Mononuclear cell (primary cell): ENCODE measurements around the gene ADGRG7. TPM values are rescaled to one million over a fixed set of nuclear protein-coding genes. Genes with fewer than 3 reads are reported as not detected.
"Not testable (repeated sequence)": the region's sequence is repeated elsewhere in the genome, so short reads cannot be mapped to it uniquely, and the experiment has no call there.

Experiments
- H3K27me3 ChIP-seq: 2 replicates; pipeline ENCODE4 v1.6.0; 2011; ENCODE audit warnings: low read length, control low read depth; ENCODE audit not compliant: insufficient read depth
- H3K4me1 ChIP-seq: 2 replicates; pipeline ENCODE4 v1.5.1; 2011; ENCODE audit warnings: mild to moderate bottlenecking, low read length, control low read depth; ENCODE audit not compliant: insufficient read depth
- H3K4me3 ChIP-seq: 2 replicates; pipeline ENCODE4 v1.5.1; 2011; ENCODE audit warnings: mild to moderate bottlenecking, low read length, moderate library complexity
- H3K9me3 ChIP-seq: 2 replicates; pipeline ENCODE4 v1.5.1; 2011; ENCODE audit warnings: low read depth, mild to moderate bottlenecking, control low read depth, low read length
- total RNA-seq: library from RNA; depleted of rRNA; stranded (reverse); fragments of >200 nt; gene quantifications from one replicate; pipeline ENCODE4 v1.2.3, GENCODE V29; 2012

Gene ADGRG7
- not detected for total RNA-seq

- no peaks in the 10 kb centered on the region for H3K4me1 ChIP-seq
- no peaks in the 10 kb centered on the region for H3K27me3 ChIP-seq
Measured at GRCh38 chr3:100609305-100609704, at the start of gene ADGRG7. ADGRG7 (plus strand) TSS chr3:100609601; CDS start chr3:100609857, 256 bp downstream.

GRCh38 chr3:100560426-100560825 is 49.0 kb upstream of the ADGRG7 start:
- H3K27me3 ChIP-seq: no peaks in the 10 kb centered on the region
- H3K4me1 ChIP-seq: peaks cover 8% of the 10 kb centered on the region
- no peaks in the 10 kb centered on the region for H3K9me3 ChIP-seq
- no peak overlapping the region for H3K4me3 ChIP-seq

More at GRCh38 chr3:100609305-100609704, at the start of gene ADGRG7:
- no peaks in the 10 kb centered on the region for H3K9me3 ChIP-seq
- H3K4me3 ChIP-seq: no peak within 1 kb of the TSS

GRCh38 chr3:100561459-100562158 is 47.8 kb upstream of the ADGRG7 start:
- Histone ChIP-seq H3K4me3 (no peak overlapping the region), H3K4me1 (peaks cover 5% of the 10 kb centered on the region), H3K27me3 (no peaks in the 10 kb centered on the region), H3K9me3 (no peaks in the 10 kb centered on the region)

- H3K4me3 ChIP-seq: no peak overlapping the region
- no peaks in the 10 kb centered on the region for H3K27me3 ChIP-seq
- H3K9me3 ChIP-seq: no peaks in the 10 kb centered on the region
- H3K4me1 ChIP-seq: no peaks in the 10 kb centered on the region
Measured at GRCh38 chr3:100562224-100562857, 47.1 kb upstream of the ADGRG7 start.

GRCh38 chr3:100563228-100563627 is 46.2 kb upstream of the ADGRG7 start:
- H3K4me3 ChIP-seq: no peak overlapping the region
- H3K9me3 ChIP-seq: no peaks in the 10 kb centered on the region
- no peaks in the 10 kb centered on the region for H3K4me1 ChIP-seq
- no peaks in the 10 kb centered on the region for H3K27me3 ChIP-seq

- Histone ChIP-seq H3K4me3 (no peak overlapping the region), H3K9me3 (no peaks in the 10 kb centered on the region)
Measured at GRCh38 chr3:100563652-100564211, 45.7 kb upstream of the ADGRG7 start.

GRCh38 chr3:100570811-100571210 is 38.6 kb upstream of the ADGRG7 start:
- no peaks in the 10 kb centered on the region for H3K27me3 ChIP-seq
- no peaks in the 10 kb centered on the region for H3K9me3 ChIP-seq
- no peak overlapping the region for H3K4me3 ChIP-seq
- no peaks in the 10 kb centered on the region for H3K4me1 ChIP-seq

More at GRCh38 chr3:100563652-100564211, 45.7 kb upstream of the ADGRG7 start:
- H3K27me3 ChIP-seq: no peaks in the 10 kb centered on the region
- H3K4me1 ChIP-seq: no peaks in the 10 kb centered on the region

- H3K4me1 ChIP-seq: no peaks in the 10 kb centered on the region
- no peak overlapping the region for H3K4me3 ChIP-seq
- H3K27me3 ChIP-seq: no peaks in the 10 kb centered on the region
- H3K9me3 ChIP-seq: no peaks in the 10 kb centered on the region
Measured at GRCh38 chr3:100574536-100574935, 34.9 kb upstream of the ADGRG7 start.

GRCh38 chr3:100575704-100576103 is 33.7 kb upstream of the ADGRG7 start:
- no peak overlapping the region for H3K4me3 ChIP-seq
- H3K4me1 ChIP-seq: no peaks in the 10 kb centered on the region
- no peaks in the 10 kb centered on the region for H3K27me3 ChIP-seq
- no peaks in the 10 kb centered on the region for H3K9me3 ChIP-seq

GRCh38 chr3:100577382-100578008 is 31.9 kb upstream of the ADGRG7 start:
- Histone ChIP-seq H3K4me1 (no peaks in the 10 kb centered on the region), H3K27me3 (no peaks in the 10 kb centered on the region), H3K9me3 (no peaks in the 10 kb centered on the region), H3K4me3 (no peak overlapping the region)

GRCh38 chr3:100578646-100579045 is 30.8 kb upstream of the ADGRG7 start:
- Histone ChIP-seq H3K27me3 (no peaks in the 10 kb centered on the region), H3K9me3 (no peaks in the 10 kb centered on the region), H3K4me3 (no peak overlapping the region), H3K4me1 (no peaks in the 10 kb centered on the region)

GRCh38 chr3:100580147-100580546 is 29.3 kb upstream of the ADGRG7 start:
- H3K4me1 ChIP-seq: no peaks in the 10 kb centered on the region
- H3K9me3 ChIP-seq: no peaks in the 10 kb centered on the region
- no peak overlapping the region for H3K4me3 ChIP-seq
- H3K27me3 ChIP-seq: no peaks in the 10 kb centered on the region

- no peaks in the 10 kb centered on the region for H3K27me3 ChIP-seq
- H3K4me3 ChIP-seq: no peak overlapping the region
- no peaks in the 10 kb centered on the region for H3K9me3 ChIP-seq
- H3K4me1 ChIP-seq: no peaks in the 10 kb centered on the region
Measured at GRCh38 chr3:100581650-100582049, 27.8 kb upstream of the ADGRG7 start.

GRCh38 chr3:100582157-100582556 is 27.2 kb upstream of the ADGRG7 start:
- H3K4me1 ChIP-seq, H3K9me3 ChIP-seq, H3K4me3 ChIP-seq, H3K27me3 ChIP-seq: not testable (repeated sequence)

- Histone ChIP-seq H3K27me3 (no peaks in the 10 kb centered on the region), H3K4me3 (no peak overlapping the region), H3K9me3 (no peaks in the 10 kb centered on the region), H3K4me1 (no peaks in the 10 kb centered on the region)
Measured at GRCh38 chr3:100584101-100584660, 25.2 kb upstream of the ADGRG7 start.
